Right lobe of liver (tissue), 6 donors: ENCODE data around the gene FTH1. TPM values are rescaled to one million over a fixed set of nuclear protein-coding genes. Genes with fewer than 3 reads are reported as not detected.

Experiments
- ATAC-seq, 4 donors: fragments of 200-7000 bp; cut with Tn5 transposase; one replicate each; pipeline ENCODE4 v1.9.1; 2020; ENCODE audit warnings: mild to moderate bottlenecking in 4 of 4, moderate library complexity in 4 of 4
- DNase-seq, 3 donors: peaks; one replicate each; pipeline ENCODE4 v3.0.0-alpha.2; 2020
- H3K27ac ChIP-seq, 3 donors: fragments of 200-600 bp; one replicate each; pipeline ENCODE4 v1.8.0; 2022
- H3K27me3 ChIP-seq, 2 donors: fragments of 200-600 bp; one replicate each; pipeline ENCODE4 v1.8.0; 2022
- H3K36me3 ChIP-seq, 4 donors: fragments of 200-600 bp; sonication (generic) in 1 of 4; one replicate each; pipeline versions ENCODE4 v1.5.1 to v1.8.0; 2017 to 2022; ENCODE audit warnings: control low read depth in 1 of 4
- H3K4me1 ChIP-seq, 4 donors: fragments of 200-600 bp; sonication (generic) in 1 of 4; one replicate each; pipeline versions ENCODE4 v1.5.1 to v1.8.0; 2017 to 2022; ENCODE audit warnings: control low read depth in 1 of 4
- H3K4me3 ChIP-seq, 3 donors: fragments of 200-600 bp; one replicate each; pipeline ENCODE4 v1.8.0; 2022
- H3K9me3 ChIP-seq, 4 donors: fragments of 200-600 bp; sonication (generic) in 1 of 4; one replicate each; pipeline versions ENCODE4 v1.5.1 to v1.8.0; 2017 to 2022; ENCODE audit warnings: control low read depth in 1 of 4
- CTCF ChIP-seq, 4 donors: fragments of 200-600 bp in 3 of 4; fragments of 450-650 bp in 1 of 4; IDR thresholded peaks; one replicate each; pipeline versions ENCODE4 v1.5.1 to v1.8.0; 2016 to 2022; ENCODE audit warnings: antibody characterized with exemption in 4 of 4, mild to moderate bottlenecking in 2 of 4
- POLR2A ChIP-seq: fragments of 450-650 bp; IDR thresholded peaks from one replicate; pipeline ENCODE4 v1.6.1; 2017; ENCODE audit warnings: antibody characterized with exemption, mild to moderate bottlenecking
- WGBS: methylation state at CpG from one replicate; pipeline ENCODE4 v1.1.6; 2018; ENCODE audit warnings: low coverage, low lambda C conversion rate; ENCODE audit not compliant: insufficient coverage; ENCODE audit errors: missing lambda C conversion rate; 5-methylcytosine and 5-hydroxymethylcytosine counted together
- intact Hi-C, 2 donors: fragments of 100-400 bp; cut with DNase I; formaldehyde crosslinking; loops; one replicate each; pipeline versions ENCODE4 v1.11.2 to v1.14.1; 2022
- total RNA-seq, 6 experiments: library from RNA; depleted of rRNA in 2 of 6; stranded (reverse); fragments of >200 nt in 2 of 6; fragmentation: NEBNext Ultra II Directional in 3 of 6; extraction: Animal tissue kit (Norgen Biotek cat#: 25700) in 3 of 6; gene quantifications; one replicate each; pipeline versions ENCODE4 v1.1.0 to v1.2.4, GENCODE V29; 2016 to 2023
- donor health status: DM: no; HTN: yes; CAD: no.
- donor health status: DM: no; HTN: no; CAD: no.
- donor health status: DM: no; HTN: no; CAD: no.
- donor health status: DM: no; HTN: yes; CAD: no.
- donor health status: DM: no; HTN: yes; CAD: no.

The FTH1 gene
- total RNA-seq, 6 experiments from 2014 or later: 1,131 to 2,981 (median 2,140) TPM

- Histone ChIP-seq H3K27me3 (no peaks in the 10 kb centered on the region), H3K36me3 (no peaks in the 10 kb centered on the region), H3K27ac (peak overlapping the region; percentile 79 to 93 (median 89)), H3K9me3 (no peaks in the 10 kb centered on the region), H3K4me3 (peak overlapping the region; percentile 31 to 60 (median 56)), H3K4me1 (peaks cover 0 to 90% (median 37%) of the 10 kb centered on the region in 4 donors)
- intact Hi-C loops: no loop called here
- DNase-seq (peak; percentile 76 to 92 (median 86)), ATAC-seq (peak; percentile 57 to 74 (median 66))
- TF ChIP-seq POLR2A: peak; percentile 86
- no peak for TF ChIP-seq CTCF (IDR thresholded peaks at IDR 0.05)
- 32% methylated on average over 14 of the region's 14 CpGs for WGBS
Observed at GRCh38 chr11:61974766-61975631, 7.6 kb upstream of the FTH1 start.

- H3K36me3 ChIP-seq: no peaks in the 10 kb centered on the region
- H3K9me3 ChIP-seq: no peaks in the 10 kb centered on the region
- H3K27me3 ChIP-seq: no peaks in the 10 kb centered on the region
- TF ChIP-seq POLR2A: no peak
- TF ChIP-seq CTCF (IDR thresholded peaks at IDR 0.05): no peak
- WGBS: 44% methylated on average over 5 of the region's 10 CpGs
- H3K4me1 ChIP-seq: peaks cover 0 to 87% (median 34%) of the 10 kb centered on the region in 4 donors
- peak overlapping the region in 2 of 3 donors; percentile 21 to 29 for H3K4me3 ChIP-seq
- DNase-seq: peak; percentile 30 to 59 (median 51)
- intact Hi-C loops: no loop called here
- H3K27ac ChIP-seq: peak overlapping the region; percentile 86 to 94 (median 89)
- no peak for ATAC-seq
Observed at GRCh38 chr11:61973476-61974162, 6.2 kb upstream of the FTH1 start.

- intact Hi-C loops: no loop called here
- TF ChIP-seq POLR2A: peak; percentile 55
- TF ChIP-seq CTCF (IDR thresholded peaks at IDR 0.05): no peak
- Histone ChIP-seq H3K9me3 (no peaks in the 10 kb centered on the region), H3K27ac (peak overlapping the region; percentile 86 to 94 (median 89)), H3K36me3 (no peaks in the 10 kb centered on the region), H3K27me3 (no peaks in the 10 kb centered on the region), H3K4me1 (peaks cover 0 to 83% (median 33%) of the 10 kb centered on the region in 4 donors), H3K4me3 (peak overlapping the region in 2 of 3 donors; percentile 21 to 29)
- DNase-seq (peak; percentile 30 to 72 (median 67)), ATAC-seq (peak; percentile 6 to 51 (median 20))
- WGBS: 18% methylated on average over 9 of the region's 11 CpGs
Observed at GRCh38 chr11:61972672-61973475, 5.4 kb upstream of the FTH1 start.

GRCh38 chr11:61972112-61972671 lies 4.8 kb upstream of the FTH1 start:
- DNase-seq (peak in 1 of 3 donors; percentile 37), ATAC-seq (no peak)
- H3K4me1 ChIP-seq: peaks cover 0 to 77% (median 30%) of the 10 kb centered on the region in 4 donors
- no peak for TF ChIP-seq POLR2A
- no peak for TF ChIP-seq CTCF (IDR thresholded peaks at IDR 0.05)
- intact Hi-C loops: no loop called here
- no peaks in the 10 kb centered on the region for H3K36me3 ChIP-seq
- H3K9me3 ChIP-seq: no peaks in the 10 kb centered on the region
- H3K4me3 ChIP-seq: peak overlapping the region in 2 of 3 donors; percentile 12 to 29
- no peaks in the 10 kb centered on the region for H3K27me3 ChIP-seq
- peak overlapping the region; percentile 86 to 94 (median 89) for H3K27ac ChIP-seq
- 22% methylated on average over 7 of the region's 7 CpGs for WGBS
